B cell (primary cell): ENCODE data around the gene GCNT3. TPM values are rescaled to one million over a fixed set of nuclear protein-coding genes. Genes with fewer than 3 reads are reported as not detected.
A peak's percentile ranks its signal among the peaks of the same experiment; 100 is the strongest.

Experiments
- ATAC-seq: fragments of 200-7000 bp; cut with Tn5 transposase; one replicate; pipeline ENCODE4 v1.10.0; 2021; ENCODE audit warnings: low read depth, mild to moderate bottlenecking, moderate number of reproducible peaks, moderate library complexity
- CTCF ChIA-PET: fragments of 350-600 bp; sonication (Branson Sonifier 250); formaldehyde crosslinking; loops from one replicate; lab custom pipeline; 2021; ENCODE audit warnings: antibody characterized with exemption, inconsistent platforms; lab: Charles Lee
- POLR2A ChIA-PET: fragments of 350-600 bp; sonication (Branson Sonifier 250); formaldehyde crosslinking; loops from one replicate; lab custom pipeline; 2021; ENCODE audit warnings: antibody characterized with exemption; lab: Charles Lee
- DNase-seq: peaks from one replicate; pipeline ENCODE4 v3.0.0; 2013
- H2AFZ ChIP-seq: 2 replicates; pipeline ENCODE4 v1.6.1; 2012; ENCODE audit warnings: mild to moderate bottlenecking, low read depth, low read length; ENCODE audit not compliant: insufficient read depth, poor library complexity, severe bottlenecking
- H3K27ac ChIP-seq, 2 donors: 1 replicate in 1 of 2; 2 replicates in 1 of 2; pipeline ENCODE4 v1.5.1; 2012 to 2013; ENCODE audit warnings: low read length in 2 of 2, mild to moderate bottlenecking in 2 of 2, moderate library complexity in 1 of 2
- H3K27me3 ChIP-seq, 4 experiments: fragments of 200-600 bp in 1 of 4; sonication (generic) in 1 of 4; replicated peaks in 1 of 4; 1 replicate in 2 of 4; 2 replicates in 2 of 4; pipeline versions ENCODE4 v1.6.1 to v1.7.0; 2013 to 2016; ENCODE audit warnings: low read length in 3 of 4, mild to moderate bottlenecking in 2 of 4, mixed read lengths in 1 of 4, moderate library complexity in 1 of 4; ENCODE audit not compliant: insufficient read depth in 4 of 4, control insufficient read depth in 3 of 4; ENCODE audit errors: control extremely low read depth in 1 of 4
- H3K36me3 ChIP-seq, 2 experiments: replicated peaks in 1 of 2; 1 replicate in 1 of 2; 2 replicates in 1 of 2; pipeline versions ENCODE4 v1.6.1 to v1.7.1; 2013; ENCODE audit warnings: low read length in 1 of 2; ENCODE audit not compliant: insufficient read depth in 2 of 2, control insufficient read depth in 1 of 2; ENCODE audit errors: control extremely low read depth in 1 of 2, extremely low read depth in 1 of 2
- H3K4me1 ChIP-seq, 2 donors: fragments of 200-600 bp in 1 of 2; sonication (generic) in 1 of 2; 1 replicate in 1 of 2; 2 replicates in 1 of 2; pipeline versions ENCODE4 v1.5.1 to v1.6.1; 2013 to 2017; ENCODE audit warnings: low read length in 2 of 2; ENCODE audit not compliant: control insufficient read depth in 2 of 2, insufficient read depth in 2 of 2
- H3K4me2 ChIP-seq: replicated peaks from 2 replicates; pipeline ENCODE3; 2012; ENCODE audit warnings: mild to moderate bottlenecking, low read depth, low read length; ENCODE audit not compliant: poor library complexity, severe bottlenecking
- H3K4me3 ChIP-seq, 5 experiments: fragments of 200-600 bp in 1 of 5; sonication (generic) in 1 of 5; 1 replicate in 3 of 5; 2 replicates in 2 of 5; pipeline versions ENCODE4 v1.5.1 to v1.7.0; 2011 to 2016; ENCODE audit warnings: low read length in 4 of 5, mild to moderate bottlenecking in 4 of 5, low read depth in 2 of 5, control low read depth in 1 of 5, moderate library complexity in 1 of 5; ENCODE audit not compliant: insufficient read depth in 1 of 5; ENCODE audit errors: control extremely low read depth in 1 of 5, extremely low read depth in 1 of 5
- H3K79me2 ChIP-seq: fragments of 200-600 bp; sonication (generic); one replicate; pipeline ENCODE4 v1.6.0; 2016; ENCODE audit warnings: low read length; ENCODE audit not compliant: control insufficient read depth, insufficient read depth
- H3K9ac ChIP-seq: fragments of 200-600 bp; sonication (generic); 2 replicates; pipeline ENCODE4 v1.6.1; 2017; ENCODE audit warnings: mild to moderate bottlenecking, low read length, moderate library complexity
- H3K9me3 ChIP-seq, 3 donors: one replicate each; pipeline versions ENCODE4 v1.6.1 to v1.7.1; 2013; ENCODE audit warnings: low read length in 2 of 3; ENCODE audit not compliant: control insufficient read depth in 2 of 3, insufficient read depth in 1 of 3; ENCODE audit errors: control extremely low read depth in 1 of 3
- H4K20me1 ChIP-seq: 2 replicates; pipeline ENCODE4 v1.6.0; 2012; ENCODE audit warnings: mild to moderate bottlenecking, low read length; ENCODE audit not compliant: insufficient read depth, control insufficient read depth, poor library complexity, severe bottlenecking
- H3K27ac Mint-ChIP-seq: one replicate; pipeline ENCODE4 v1.8.0; 2021; ENCODE audit warnings: mixed read lengths
- H3K27me3 Mint-ChIP-seq: one replicate; pipeline ENCODE4 v1.8.0; 2021; ENCODE audit warnings: mixed read lengths
- H3K4me1 Mint-ChIP-seq: one replicate; pipeline ENCODE4 v1.8.0; 2021; ENCODE audit warnings: mixed read lengths
- H3K4me3 Mint-ChIP-seq: one replicate; pipeline ENCODE4 v1.8.0; 2021; ENCODE audit warnings: mixed read lengths
- H3K9me3 Mint-ChIP-seq: one replicate; pipeline ENCODE4 v1.8.0; 2022; ENCODE audit warnings: mixed read lengths; ENCODE audit not compliant: insufficient read depth
- EZH2 ChIP-seq: IDR thresholded peaks from 2 replicates; pipeline ENCODE4 v1.6.1; 2012; ENCODE audit warnings: borderline replicate concordance, low read depth, mild to moderate bottlenecking, moderate library complexity, low read length; ENCODE audit not compliant: insufficient read depth, poor library complexity, severe bottlenecking
- WGBS: methylation state at CpG from one replicate; pipeline ENCODE4 v1.1.5; 2013; ENCODE audit warnings: missing lambda C conversion rate; ENCODE audit not compliant: insufficient coverage; 5-methylcytosine and 5-hydroxymethylcytosine counted together
- intact Hi-C: fragments of 100-400 bp; cut with micrococcal nuclease; formaldehyde crosslinking; loops from one replicate; pipeline ENCODE4 v1.10.0; 2022
- polyA plus RNA-seq: library from polyadenylated mRNA; depleted of rRNA; stranded (reverse); fragments of >200 nt; gene quantifications from 2 replicates; pipeline ENCODE4 v1.2.3, GENCODE V29; 2012
- total RNA-seq, 2 donors: library from RNA; stranded (reverse); fragments of 120-200 nt in 1 of 2; gene quantifications; 1 replicate in 1 of 2; 2 replicates in 1 of 2; pipeline versions ENCODE4 v1.2.3 to v1.2.4, GENCODE V29; 2013 to 2022
- TF ChIP-seq, protein P1 (sequence below): fragments of 200-600 bp; IDR thresholded peaks from one replicate; pipeline ENCODE4 v1.8.0; 2022; ENCODE audit warnings: antibody characterized with exemption, mild to moderate bottlenecking

GCNT3 gene
- total and polyA plus RNA-seq, 2 donors (not counting 1 experiment from before 2014, with no cell fraction given): not detected

DNA sequence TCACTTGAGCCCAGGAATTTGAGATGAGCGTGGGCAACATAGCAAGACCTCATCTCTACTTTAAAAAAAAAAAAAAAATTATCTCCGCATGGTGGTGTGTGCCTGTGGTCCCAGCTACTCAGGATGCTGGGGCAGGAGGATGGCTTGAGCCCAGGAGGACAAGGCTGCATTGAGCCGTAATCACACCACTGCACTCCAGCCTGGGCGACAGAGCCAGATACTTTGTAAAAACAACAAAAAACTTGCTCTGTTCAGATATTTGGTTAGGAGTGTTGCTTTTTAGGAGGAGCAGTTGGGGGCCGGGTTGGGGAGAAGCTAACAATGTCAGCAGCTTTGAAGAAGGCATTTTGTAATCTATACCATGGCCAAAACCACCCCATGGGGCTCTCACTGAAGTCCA lies 4.1 kb downstream of the GCNT3 start:
- 100% methylated on average over 1 of the region's 5 CpGs for WGBS
- H3K9me3 Mint-ChIP-seq: no peaks in the 10 kb centered on the region
- Histone ChIP-seq H2AFZ (peak overlapping the region; percentile 78), H3K4me2 (no peak overlapping the region), H3K4me1 (peaks cover 11 to 14% of the 10 kb centered on the region in 2 donors), H3K9me3 (no peaks in the 10 kb centered on the region), H3K9ac (no peak overlapping the region), H3K27ac (no peak overlapping the region), H3K27me3 (peaks cover 0 to 16% (median 3%) of the 10 kb centered on the region in 4 experiments), H3K79me2 (no peaks in the 10 kb centered on the region), H3K36me3 (no peaks in the 10 kb centered on the region), H4K20me1 (no peaks in the 10 kb centered on the region), H3K4me3 (no peak overlapping the region)
- H3K4me1 Mint-ChIP-seq: peaks cover 20% of the 10 kb centered on the region
- POLR2A ChIA-PET: interaction anchor here (0.7 kb wide), 1 partner anchor 1455 kb away, joined by 4 read pairs; no protein-coding TSS in a partner anchor
- intact Hi-C loops: loop anchor here (2.0 kb wide), 1 partner anchor 73 kb away; the partner anchor contains the start of gene BNIP2
- no peak for ATAC-seq
- CTCF ChIA-PET: interaction anchor here (1.0 to 3.1 kb wide), 2 partner anchors 10 to 83 kb away, joined by 3 to 13 read pairs; no protein-coding TSS in a partner anchor
- H3K4me3 Mint-ChIP-seq: peak overlapping the region; percentile 52
- no peak overlapping the region for H3K27ac Mint-ChIP-seq
- TF ChIP-seq, protein P1, sequence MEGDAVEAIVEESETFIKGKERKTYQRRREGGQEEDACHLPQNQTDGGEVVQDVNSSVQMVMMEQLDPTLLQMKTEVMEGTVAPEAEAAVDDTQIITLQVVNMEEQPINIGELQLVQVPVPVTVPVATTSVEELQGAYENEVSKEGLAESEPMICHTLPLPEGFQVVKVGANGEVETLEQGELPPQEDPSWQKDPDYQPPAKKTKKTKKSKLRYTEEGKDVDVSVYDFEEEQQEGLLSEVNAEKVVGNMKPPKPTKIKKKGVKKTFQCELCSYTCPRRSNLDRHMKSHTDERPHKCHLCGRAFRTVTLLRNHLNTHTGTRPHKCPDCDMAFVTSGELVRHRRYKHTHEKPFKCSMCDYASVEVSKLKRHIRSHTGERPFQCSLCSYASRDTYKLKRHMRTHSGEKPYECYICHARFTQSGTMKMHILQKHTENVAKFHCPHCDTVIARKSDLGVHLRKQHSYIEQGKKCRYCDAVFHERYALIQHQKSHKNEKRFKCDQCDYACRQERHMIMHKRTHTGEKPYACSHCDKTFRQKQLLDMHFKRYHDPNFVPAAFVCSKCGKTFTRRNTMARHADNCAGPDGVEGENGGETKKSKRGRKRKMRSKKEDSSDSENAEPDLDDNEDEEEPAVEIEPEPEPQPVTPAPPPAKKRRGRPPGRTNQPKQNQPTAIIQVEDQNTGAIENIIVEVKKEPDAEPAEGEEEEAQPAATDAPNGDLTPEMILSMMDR: no peak
- no peak for TF ChIP-seq EZH2
- peaks cover 27% of the 10 kb centered on the region for H3K27me3 Mint-ChIP-seq
- no peak for DNase-seq

DNA sequence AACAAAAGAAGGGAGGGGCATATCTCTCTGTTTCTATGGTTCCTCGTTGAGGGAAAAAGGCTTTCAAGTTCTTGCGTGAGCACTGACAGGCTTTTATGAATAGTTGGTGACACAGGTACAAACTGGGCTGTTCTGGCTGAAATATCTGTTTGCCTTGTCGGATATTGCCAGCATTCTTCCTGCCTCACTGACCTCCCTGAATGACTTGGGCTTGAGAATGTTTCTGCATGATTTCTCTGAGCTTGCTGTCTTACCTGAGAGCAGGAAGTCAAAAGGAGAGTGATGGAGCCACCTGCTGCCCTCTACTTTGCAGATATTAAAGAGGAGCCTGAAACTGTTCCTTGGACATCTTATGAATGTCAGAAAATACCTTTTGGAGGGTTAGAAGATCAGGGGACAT lies 4.8 kb downstream of the GCNT3 start:
- POLR2A ChIA-PET: no interaction called here
- ATAC-seq (no peak), DNase-seq (no peak)
- Histone ChIP-seq H3K79me2 (no peaks in the 10 kb centered on the region), H3K36me3 (no peaks in the 10 kb centered on the region), H4K20me1 (no peaks in the 10 kb centered on the region), H2AFZ (peak overlapping the region; percentile 12), H3K4me2 (no peak overlapping the region), H3K27me3 (peaks cover 0 to 16% (median 3%) of the 10 kb centered on the region in 4 experiments), H3K27ac (no peak overlapping the region), H3K4me3 (no peak overlapping the region), H3K9me3 (no peaks in the 10 kb centered on the region), H3K4me1 (peaks cover 11 to 14% of the 10 kb centered on the region in 2 donors), H3K9ac (no peak overlapping the region)
- WGBS: 65% methylated on average over 3 of the region's 3 CpGs
- peak overlapping the region; percentile 23 for H3K27ac Mint-ChIP-seq
- intact Hi-C loops: no loop called here
- peaks cover 17% of the 10 kb centered on the region for H3K4me1 Mint-ChIP-seq
- TF ChIP-seq, protein P1: no peak
- no peak for TF ChIP-seq EZH2
- no peak overlapping the region for H3K4me3 Mint-ChIP-seq
- no peaks in the 10 kb centered on the region for H3K9me3 Mint-ChIP-seq
- CTCF ChIA-PET: interaction anchor here (1.1 to 3.1 kb wide), 4 partner anchors 9 to 87 kb away, joined by 3 to 13 read pairs (median 5); no protein-coding TSS in a partner anchor
- peaks cover 27% of the 10 kb centered on the region for H3K27me3 Mint-ChIP-seq
